Measurements from ENCODE around the gene EIF3I. TPM values are rescaled to one million over a fixed set of nuclear protein-coding genes. Genes with fewer than 3 reads are reported as not detected.
"Not testable (repeated sequence)": the region's sequence is repeated elsewhere in the genome, so short reads cannot be mapped to it uniquely, and the experiment has no call there.

EIF3I gene
- total RNA-seq, 1 experiment from 2014 or later, result 294 TPM

GRCh38 chr1:32256473-32257226 is 34.4 kb downstream of the EIF3I start:
- no TSS peak for BruUV-seq (replicated peaks)
- ChIA-PET POLR2A (interaction anchor here (0.5 kb wide), 1 partner anchor 25 kb away, joined by 4 read pairs; no protein-coding TSS in a partner anchor), CTCF (no interaction called here)
- no peaks in the 10 kb centered on the region for H3K9me3 ChIP-seq (ENCODE audit: control insufficient read depth, insufficient read depth, low read depth, low read length)
- no peak overlapping the region for H3K4me3 ChIP-seq (ENCODE audit: low read depth in 2 of 2, low read length in 2 of 2)
- in situ Hi-C loops (cut with HindIII; ENCODE audit: low pct_unique_long_range_greater_than_20kb, low sequenced_read_pairs), result no loop called here
- intact Hi-C loops (cut with micrococcal nuclease; ENCODE audit: unreplicated experiment), result no loop called here
- no peaks in the 10 kb centered on the region for H3K27me3 ChIP-seq (ENCODE audit: control insufficient read depth, insufficient read depth, low read length)
- H3K36me3 ChIP-seq (ENCODE audit: control insufficient read depth, insufficient read depth, low read length), result no peaks in the 10 kb centered on the region
- no peak for ATAC-seq
- no peak for DNase-seq (ENCODE audit: low read depth, low spot score)
- H3K27ac ChIP-seq (ENCODE audit: low read length), result no peak overlapping the region
- H3K4me1 ChIP-seq (ENCODE audit: control insufficient read depth, insufficient read depth, low read length), result no peaks in the 10 kb centered on the region
- TF ChIP-seq CTCF (IDR thresholded peaks at IDR 0.05), result no peak
- no peak for TF ChIP-seq SIN3A (IDR thresholded peaks at IDR 0.05; ENCODE audit: borderline replicate concordance, insufficient read depth, low read depth, low read length)
- TF ChIP-seq REST (IDR thresholded peaks at IDR 0.05; ENCODE audit: insufficient read depth in 1 of 2, low read depth in 2 of 2, low read length in 1 of 2), result no peak
- no peak for TF ChIP-seq POLR2AphosphoS5 (IDR thresholded peaks at IDR 0.05; ENCODE audit: low read depth, low read length)
- no peak for TF ChIP-seq TCF7L2 (IDR thresholded peaks at IDR 0.05; ENCODE audit: low read depth, low read length)

DNA sequence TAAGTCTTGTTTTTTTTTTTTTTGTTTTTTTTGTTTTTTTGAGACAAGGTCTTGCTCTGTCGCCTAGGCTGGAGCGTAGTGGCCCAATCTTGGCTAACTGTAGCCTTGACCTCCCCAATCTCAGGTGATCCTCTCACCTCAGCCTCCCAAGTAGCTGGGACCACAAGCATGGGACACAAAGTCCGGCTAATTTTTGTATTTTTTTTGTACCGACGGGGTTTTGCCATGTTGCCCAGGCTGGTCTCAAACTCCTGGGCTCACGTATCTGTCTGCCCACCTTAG is 35.0 kb downstream of the EIF3I start:
- Histone ChIP-seq H3K27ac (ENCODE audit: low read length) (no peak overlapping the region), H3K36me3 (ENCODE audit: control insufficient read depth, insufficient read depth, low read length) (no peaks in the 10 kb centered on the region), H3K27me3 (ENCODE audit: control insufficient read depth, insufficient read depth, low read length) (no peaks in the 10 kb centered on the region), H3K9me3 (ENCODE audit: control insufficient read depth, insufficient read depth, low read depth, low read length) (no peaks in the 10 kb centered on the region), H3K4me1 (ENCODE audit: control insufficient read depth, insufficient read depth, low read length) (no peaks in the 10 kb centered on the region), H3K4me3 (ENCODE audit: low read depth in 2 of 2, low read length in 2 of 2) (no peak overlapping the region)
- ChIA-PET POLR2A (interaction anchor here (0.5 kb wide), 1 partner anchor 26 kb away, joined by 4 read pairs; no protein-coding TSS in a partner anchor), CTCF (no interaction called here)
- intact Hi-C loops (cut with micrococcal nuclease; ENCODE audit: unreplicated experiment), result no loop called here
- ATAC-seq, result no peak
- TF ChIP-seq SIN3A (IDR thresholded peaks at IDR 0.05; ENCODE audit: borderline replicate concordance, insufficient read depth, low read depth, low read length) (no peak), REST (IDR thresholded peaks at IDR 0.05; ENCODE audit: insufficient read depth in 1 of 2, low read depth in 2 of 2, low read length in 1 of 2) (no peak), CTCF (IDR thresholded peaks at IDR 0.05) (no peak), TCF7L2 (IDR thresholded peaks at IDR 0.05; ENCODE audit: low read depth, low read length) (no peak), POLR2AphosphoS5 (IDR thresholded peaks at IDR 0.05; ENCODE audit: low read depth, low read length) (no peak)
- DNase-seq (ENCODE audit: low read depth, low spot score), result no peak
- in situ Hi-C loops (cut with HindIII; ENCODE audit: low pct_unique_long_range_greater_than_20kb, low sequenced_read_pairs), result no loop called here
- no TSS peak for BruUV-seq (replicated peaks)

GRCh38 chr1:32263236-32263593 is 41.0 kb downstream of the EIF3I start:
- H3K4me3 ChIP-seq (ENCODE audit: low read depth in 2 of 2, low read length in 2 of 2); H3K9me3 ChIP-seq (ENCODE audit: control insufficient read depth, insufficient read depth, low read depth, low read length); CTCF ChIA-PET; H3K27me3 ChIP-seq (ENCODE audit: control insufficient read depth, insufficient read depth, low read length); H3K27ac ChIP-seq (ENCODE audit: low read length); H3K36me3 ChIP-seq (ENCODE audit: control insufficient read depth, insufficient read depth, low read length); ATAC-seq; in situ Hi-C loops (cut with HindIII; ENCODE audit: low pct_unique_long_range_greater_than_20kb, low sequenced_read_pairs); BruUV-seq (replicated peaks); POLR2A ChIA-PET; DNase-seq (ENCODE audit: low read depth, low spot score); intact Hi-C loops (cut with micrococcal nuclease; ENCODE audit: unreplicated experiment); H3K4me1 ChIP-seq (ENCODE audit: control insufficient read depth, insufficient read depth, low read length): not testable (repeated sequence)
